Endothelial cell of umbilical vein (primary cell): ENCODE results near the gene SIGLEC10. TPM values are rescaled to one million over a fixed set of nuclear protein-coding genes. Genes with fewer than 3 reads are reported as not detected.

Experiments
- BruUV-seq: library from RNA; stranded (reverse); fragments of 400-500 nt; replicated peaks from 2 replicates; lab custom pipeline; 2021; lab: Mats Ljungman, UMichigan
- CTCF ChIA-PET: fragments of 300-600, 350-600 bp; sonication (Branson Sonifier 250); formaldehyde crosslinking; loops from one replicate; lab custom pipeline; 2021; ENCODE audit warnings: antibody characterized with exemption, inconsistent platforms; lab: Charles Lee
- POLR2A ChIA-PET: fragments of 300-600, 350-600 bp; sonication (Branson Sonifier 250); formaldehyde crosslinking; loops from one replicate; lab custom pipeline; 2021; ENCODE audit warnings: antibody characterized with exemption, inconsistent platforms; lab: Charles Lee
- DNase-seq: peaks from one replicate; pipeline ENCODE4 v3.0.0-alpha.2; 2011; ENCODE audit warnings: low read depth, low spot score
- FAIRE-seq: peaks from 2 replicates; lab custom pipeline; 2011; peaks lifted over from hg19 to GRCh38; lab: Jason Lieb, UNC
- H2AFZ ChIP-seq: 2 replicates; pipeline ENCODE4 v1.6.0; 2012; ENCODE audit warnings: low read depth, low read length, control low read depth, inconsistent platforms
- H3K27ac ChIP-seq: 2 replicates; pipeline ENCODE4 v1.5.1; 2011; ENCODE audit warnings: low read depth, mild to moderate bottlenecking, control low read depth, low read length, moderate library complexity; ENCODE audit not compliant: insufficient read depth
- H3K27me3 ChIP-seq, 2 experiments: 2 replicates each; pipeline versions ENCODE4 v1.6.0 to v1.6.1; 2011; ENCODE audit warnings: low read length in 2 of 2, mixed read lengths in 1 of 2; ENCODE audit not compliant: control insufficient read depth in 2 of 2, insufficient read depth in 2 of 2
- H3K36me3 ChIP-seq, 2 experiments: 2 replicates in 1 of 2; 3 replicates in 1 of 2; pipeline ENCODE4 v1.5.1; 2011; ENCODE audit warnings: low read length in 2 of 2, mild to moderate bottlenecking in 1 of 2, moderate library complexity in 1 of 2; ENCODE audit not compliant: control insufficient read depth in 2 of 2, insufficient read depth in 2 of 2; ENCODE audit errors: extremely low read depth in 1 of 2
- H3K4me1 ChIP-seq: 3 replicates; pipeline ENCODE4 v1.5.1; 2011; ENCODE audit warnings: mild to moderate bottlenecking, low read length; ENCODE audit not compliant: control insufficient read depth, insufficient read depth; ENCODE audit errors: extremely low read depth
- H3K4me2 ChIP-seq: 2 replicates; pipeline ENCODE4 v1.6.1; 2011; ENCODE audit warnings: low read length, control low read depth, mixed read lengths; ENCODE audit not compliant: insufficient read depth
- H3K4me3 ChIP-seq, 3 experiments: fragments of 200-600 bp in 1 of 3; sonication (generic), shearing (Covaris generic) in 1 of 3; replicated peaks in 1 of 3; 2 replicates each; pipeline ENCODE4 v1.5.1; 2011 to 2016; ENCODE audit warnings: control low read depth in 3 of 3, low read length in 3 of 3, mild to moderate bottlenecking in 2 of 3, inconsistent platforms in 1 of 3, low read depth in 1 of 3, moderate library complexity in 1 of 3; ENCODE audit not compliant: insufficient read depth in 1 of 3
- H3K79me2 ChIP-seq: 2 replicates; pipeline ENCODE4 v1.6.0; 2012; ENCODE audit warnings: low read length, inconsistent platforms; ENCODE audit not compliant: control insufficient read depth, insufficient read depth
- H3K9ac ChIP-seq: replicated peaks from 2 replicates; pipeline ENCODE3; 2011; ENCODE audit warnings: low read length, control low read depth; ENCODE audit not compliant: insufficient read depth; ENCODE audit errors: extremely low read depth
- H3K9me1 ChIP-seq: replicated peaks from 3 replicates; pipeline ENCODE4 v1.6.0; 2011; ENCODE audit warnings: mild to moderate bottlenecking, low read length; ENCODE audit not compliant: control insufficient read depth, insufficient read depth; ENCODE audit errors: extremely low read depth
- H3K9me3 ChIP-seq: replicated peaks from 2 replicates; pipeline ENCODE4 v1.5.1; 2012; ENCODE audit warnings: low read length, inconsistent platforms; ENCODE audit not compliant: control insufficient read depth, insufficient read depth
- H4K20me1 ChIP-seq: replicated peaks from 2 replicates; pipeline ENCODE3; 2011; ENCODE audit warnings: mild to moderate bottlenecking, low read length; ENCODE audit not compliant: control insufficient read depth, insufficient read depth; ENCODE audit errors: extremely low read depth
- CTCF ChIP-seq, 2 donors: IDR thresholded peaks; 1 replicate in 1 of 2; 2 replicates in 1 of 2; pipeline ENCODE4 v1.5.1; 2011; ENCODE audit warnings: low read length in 2 of 2, mild to moderate bottlenecking in 2 of 2, moderate library complexity in 2 of 2, control low read depth in 1 of 2, inconsistent platforms in 1 of 2, low read depth in 1 of 2; ENCODE audit not compliant: insufficient read depth in 1 of 2; ENCODE audit errors: extremely low read depth in 1 of 2
- EZH2 ChIP-seq: IDR thresholded peaks from 2 replicates; pipeline ENCODE4 v1.6.1; 2012; ENCODE audit warnings: borderline replicate concordance, low read depth, mild to moderate bottlenecking, moderate library complexity, low read length, inconsistent platforms; ENCODE audit not compliant: severe bottlenecking
- FOS ChIP-seq: IDR thresholded peaks from 2 replicates; pipeline ENCODE4 v1.6.1; 2011; ENCODE audit warnings: mild to moderate bottlenecking, low read length, moderate library complexity, borderline replicate concordance; ENCODE audit not compliant: insufficient read depth
- GATA2 ChIP-seq: IDR thresholded peaks from 2 replicates; pipeline ENCODE4 v1.7.0; 2011; ENCODE audit warnings: low read depth, mild to moderate bottlenecking, moderate library complexity, mixed read lengths, low read length; ENCODE audit not compliant: insufficient read length, insufficient read depth
- JUN ChIP-seq: IDR thresholded peaks from 2 replicates; pipeline ENCODE4 v1.6.1; 2011; ENCODE audit warnings: borderline replicate concordance, low read depth; ENCODE audit not compliant: insufficient read length, insufficient read depth
- MAX ChIP-seq: IDR thresholded peaks from 2 replicates; pipeline ENCODE4 v1.6.1; 2011; ENCODE audit not compliant: insufficient read depth, insufficient read length
- MYC ChIP-seq: IDR thresholded peaks from one replicate; pipeline ENCODE4 v1.6.1; 2011; ENCODE audit warnings: mild to moderate bottlenecking, low read depth, low read length
- POLR2A ChIP-seq: IDR thresholded peaks from 2 replicates; pipeline ENCODE4 v1.6.1; 2012; ENCODE audit warnings: low read depth, mild to moderate bottlenecking, control low read depth, low read length
- POLR2AphosphoS5 ChIP-seq: IDR thresholded peaks from 2 replicates; pipeline ENCODE4 v1.6.1; 2012; ENCODE audit warnings: low read depth, mild to moderate bottlenecking, control low read depth, low read length, moderate library complexity; ENCODE audit not compliant: insufficient read depth
- dilution Hi-C: fragments of 300-500 bp; cut with MboI; formaldehyde crosslinking; loops from one replicate; pipeline ENCODE4 v1.15.0; 2019; ENCODE audit warnings: low sequenced_read_pairs; ENCODE audit not compliant: extremely low pct_ligation_motif_present
- intact Hi-C: fragments of 100-400 bp; cut with micrococcal nuclease; formaldehyde crosslinking; loops from one replicate; pipeline ENCODE4 v1.10.0; 2022
- polyA plus RNA-seq, 4 experiments: library from polyadenylated mRNA; depleted of rRNA in 3 of 4; stranded (reverse) in 3 of 4; unstranded in 1 of 4; fragments of >200 nt; gene quantifications; 2 replicates each; pipeline versions ENCODE4 v1.2.1 to v1.2.3, GENCODE V29; 2011 to 2012; ENCODE audit warnings: missing spikeins in 1 of 4
- total RNA-seq: library from RNA; stranded (reverse); gene quantifications from 2 replicates; pipeline ENCODE4 v1.2.3, GENCODE V29; 2021

SIGLEC10 gene
- total and polyA plus RNA-seq, 2 donors (not counting 3 experiments of a cell fraction or from before 2014, with no cell fraction given), result not detected

- Histone ChIP-seq H3K36me3 (no peaks in the 10 kb centered on the region), H4K20me1 (no peaks in the 10 kb centered on the region), H3K27me3 (no peaks in the 10 kb centered on the region), H3K9me1 (no peaks in the 10 kb centered on the region), H3K4me1 (no peaks in the 10 kb centered on the region), H3K4me2 (no peak overlapping the region), H3K9ac (no peak overlapping the region), H3K27ac (no peak overlapping the region), H3K4me3 (no peak overlapping the region), H2AFZ (no peak overlapping the region), H3K9me3 (no peaks in the 10 kb centered on the region), H3K79me2 (no peaks in the 10 kb centered on the region)
- no peak for FAIRE-seq
- BruUV-seq, result no TSS peak
- dilution Hi-C loops, result no loop called here
- DNase-seq, result no peak
- intact Hi-C loops, result no loop called here
- CTCF ChIA-PET, result no interaction called here
- POLR2A ChIA-PET, result no interaction called here
- TF ChIP-seq EZH2, result no peak
- no peak for TF ChIP-seq JUN
- no peak for TF ChIP-seq MYC
- TF ChIP-seq FOS, result no peak
- TF ChIP-seq CTCF (IDR thresholded peaks at IDR 0.05; ENCODE audit: extremely low read depth in 1 of 2, insufficient read depth in 1 of 2, low read depth in 1 of 2, low read length in 2 of 2), result no peak
- TF ChIP-seq GATA2, result no peak
- TF ChIP-seq MAX, result no peak
- no peak for TF ChIP-seq POLR2A
- no peak for TF ChIP-seq POLR2AphosphoS5
Observed at GRCh38 chr19:51430221-51430620, 12.8 kb upstream of the SIGLEC10 start.
